ENCODE measurements around the gene IDH2.

- TF ChIP-seq EZH2phosphoT487 (IDR thresholded peaks at IDR 0.05; ENCODE audit: insufficient read depth, low read depth) (no peak), EZH2 (IDR thresholded peaks at IDR 0.05; ENCODE audit: insufficient read depth, poor library complexity, severe bottlenecking) (no peak)
Observed at GRCh38 chr15:90035840-90036230, 66.4 kb downstream of the IDH2 start.
